PC-3 (cell line): ENCODE results near the gene NHLRC2.

Experiments used
- CTCF ChIP-seq: fragments of 300-600 bp; sonication (generic); conservative IDR thresholded peaks from 2 replicates; pipeline ENCODE4 v1.5.1; 2017; ENCODE audit warnings: antibody characterized with exemption, low read depth, mild to moderate bottlenecking, low read length
- EZH2 ChIP-seq: fragments of 300-600 bp; sonication (generic); IDR thresholded peaks from one replicate; pipeline ENCODE4 v1.6.1; 2017; ENCODE audit warnings: antibody characterized with exemption, mild to moderate bottlenecking, low read length; ENCODE audit not compliant: unreplicated experiment
- EZH2phosphoT487 ChIP-seq: fragments of 300-600 bp; sonication (generic); IDR thresholded peaks from 2 replicates; pipeline ENCODE4 v1.6.1; 2018; ENCODE audit warnings: mild to moderate bottlenecking, antibody characterized with exemption, low read length, borderline replicate concordance

GRCh38 chr10:113846036-113846435 lies 8.4 kb upstream of the NHLRC2 start:
- TF ChIP-seq EZH2phosphoT487 (no peak), CTCF (no peak), EZH2 (no peak)
